ENCODE results near the gene LRP10.
"Not testable (repeated sequence)": the region's sequence is repeated elsewhere in the genome, so short reads cannot be mapped to it uniquely, and the experiment has no call there.

LRP10 gene

DNA sequence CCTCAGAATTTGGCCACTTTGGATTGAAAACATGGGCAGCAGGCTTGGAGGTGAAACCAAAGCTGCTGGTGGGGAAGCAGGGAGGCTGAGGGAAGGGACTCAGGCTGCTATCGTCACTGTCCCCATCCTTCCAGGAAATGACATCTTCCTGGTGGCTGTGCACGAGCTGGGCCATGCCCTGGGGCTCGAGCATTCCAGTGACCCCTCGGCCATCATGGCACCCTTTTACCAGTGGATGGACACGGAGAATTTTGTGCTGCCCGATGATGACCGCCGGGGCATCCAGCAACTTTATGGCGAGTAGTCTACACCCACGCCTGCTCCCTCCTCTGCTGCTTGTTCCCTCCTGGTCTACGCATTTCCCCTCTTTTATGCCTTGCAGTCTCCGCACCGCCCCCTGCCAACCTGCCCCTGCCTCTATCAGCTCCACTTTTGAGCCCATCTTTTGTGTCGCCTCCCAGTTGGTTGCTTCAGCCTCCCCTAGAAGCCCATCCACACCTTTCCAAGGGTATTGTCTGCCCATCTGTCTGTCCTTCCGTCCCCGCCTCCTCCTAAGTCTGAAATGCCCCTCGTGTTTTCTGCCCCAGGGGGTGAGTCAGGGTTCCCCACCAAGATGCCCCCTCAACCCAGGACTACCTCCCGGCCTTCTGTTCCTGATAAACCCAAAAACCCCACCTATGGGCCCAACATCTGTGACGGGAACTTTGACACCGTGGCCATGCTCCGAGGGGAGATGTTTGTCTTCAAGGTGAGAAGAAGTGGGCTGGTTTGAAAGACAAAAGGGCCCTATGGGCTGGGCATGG, 28.2 kb upstream of the LRP10 start:
- DNase-seq (ENCODE audit: low read depth, low spot score) = no peak

DNA sequence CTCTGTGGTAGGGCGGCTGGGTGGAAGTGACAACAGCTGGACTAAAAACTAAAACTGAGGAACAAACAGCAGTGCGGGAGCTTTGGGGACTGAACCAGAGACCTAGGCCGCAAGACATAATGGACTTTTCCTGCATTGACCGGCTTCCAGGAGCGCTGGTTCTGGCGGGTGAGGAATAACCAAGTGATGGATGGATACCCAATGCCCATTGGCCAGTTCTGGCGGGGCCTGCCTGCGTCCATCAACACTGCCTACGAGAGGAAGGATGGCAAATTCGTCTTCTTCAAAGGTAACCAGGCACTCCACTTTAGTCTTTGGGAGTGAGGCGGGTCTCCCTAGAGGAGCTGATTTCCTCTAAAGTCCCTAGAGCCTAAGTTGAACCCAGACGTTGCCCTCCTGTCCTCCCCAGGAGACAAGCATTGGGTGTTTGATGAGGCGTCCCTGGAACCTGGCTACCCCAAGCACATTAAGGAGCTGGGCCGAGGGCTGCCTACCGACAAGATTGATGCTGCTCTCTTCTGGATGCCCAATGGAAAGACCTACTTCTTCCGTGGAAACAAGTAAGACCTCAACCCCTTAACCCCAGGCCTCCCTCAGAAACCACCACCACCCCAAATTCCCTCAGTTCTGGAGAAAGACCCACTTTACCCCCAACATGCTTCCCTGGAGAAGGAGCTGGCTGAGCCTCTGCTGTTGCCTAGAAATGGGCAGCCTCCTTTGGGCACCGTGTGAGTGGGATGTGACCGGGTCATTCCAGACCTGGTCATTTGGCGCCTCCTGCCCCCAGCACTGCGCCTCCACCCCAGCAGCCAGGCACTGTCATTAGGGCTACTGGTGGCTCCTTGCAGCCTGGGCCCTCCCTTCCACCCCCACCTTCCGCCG, 27.1 kb upstream of the LRP10 start:
- DNase-seq (ENCODE audit: low read depth, low spot score) = no peak

DNA sequence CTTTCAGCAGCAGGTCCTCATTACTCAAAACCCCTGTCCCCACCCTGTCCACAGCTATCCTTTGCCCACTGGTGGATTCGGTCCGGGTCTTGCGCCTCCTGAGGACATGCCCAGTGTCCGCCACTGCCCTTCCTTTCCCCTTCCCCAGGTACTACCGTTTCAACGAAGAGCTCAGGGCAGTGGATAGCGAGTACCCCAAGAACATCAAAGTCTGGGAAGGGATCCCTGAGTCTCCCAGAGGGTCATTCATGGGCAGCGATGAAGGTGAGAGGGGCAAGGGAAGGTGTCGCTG, 26.5 kb upstream of the LRP10 start:
- no peak for DNase-seq (ENCODE audit: low read depth, low spot score)

DNA sequence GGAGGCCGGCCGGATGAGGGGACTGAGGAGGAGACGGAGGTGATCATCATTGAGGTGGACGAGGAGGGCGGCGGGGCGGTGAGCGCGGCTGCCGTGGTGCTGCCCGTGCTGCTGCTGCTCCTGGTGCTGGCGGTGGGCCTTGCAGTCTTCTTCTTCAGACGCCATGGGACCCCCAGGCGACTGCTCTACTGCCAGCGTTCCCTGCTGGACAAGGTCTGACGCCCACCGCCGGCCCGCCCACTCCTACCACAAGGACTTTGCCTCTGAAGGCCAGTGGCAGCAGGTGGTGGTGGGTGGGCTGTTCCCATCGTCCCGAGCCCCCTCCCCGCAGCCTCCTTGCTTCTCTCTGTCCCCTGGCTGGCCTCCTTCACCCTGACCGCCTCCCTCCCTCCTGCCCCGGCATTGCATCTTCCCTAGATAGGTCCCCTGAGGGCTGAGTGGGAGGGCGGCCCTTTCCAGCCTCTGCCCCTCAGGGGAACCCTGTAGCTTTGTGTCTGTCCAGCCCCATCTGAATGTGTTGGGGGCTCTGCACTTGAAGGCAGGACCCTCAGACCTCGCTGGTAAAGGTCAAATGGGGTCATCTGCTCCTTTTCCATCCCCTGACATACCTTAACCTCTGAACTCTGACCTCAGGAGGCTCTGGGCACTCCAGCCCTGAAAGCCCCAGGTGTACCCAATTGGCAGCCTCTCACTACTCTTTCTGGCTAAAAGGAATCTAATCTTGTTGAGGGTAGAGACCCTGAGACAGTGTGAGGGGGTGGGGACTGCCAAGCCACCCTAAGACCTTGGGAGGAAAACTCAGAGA, 25.5 kb upstream of the LRP10 start:
- DNase-seq (ENCODE audit: low read depth, low spot score) = no peak

DNA sequence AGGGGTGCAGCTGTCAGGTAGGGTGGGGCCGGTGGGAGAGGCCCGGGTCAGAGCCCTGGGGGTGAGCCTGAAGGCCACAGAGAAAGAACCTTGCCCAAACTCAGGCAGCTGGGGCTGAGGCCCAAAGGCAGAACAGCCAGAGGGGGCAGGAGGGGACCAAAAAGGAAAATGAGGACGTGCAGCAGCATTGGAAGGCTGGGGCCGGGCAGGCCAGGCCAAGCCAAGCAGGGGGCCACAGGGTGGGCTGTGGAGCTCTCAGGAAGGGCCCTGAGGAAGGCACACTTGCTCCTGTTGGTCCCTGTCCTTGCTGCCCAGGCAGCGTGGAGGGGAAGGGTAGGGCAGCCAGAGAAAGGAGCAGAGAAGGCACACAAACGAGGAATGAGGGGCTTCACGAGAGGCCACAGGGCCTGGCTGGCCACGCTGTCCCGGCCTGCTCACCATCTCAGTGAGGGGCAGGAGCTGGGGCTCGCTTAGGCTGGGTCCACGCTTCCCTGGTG, 24.7 kb upstream of the LRP10 start:
- DNase-seq (ENCODE audit: low read depth, low spot score) = no peak

DNA sequence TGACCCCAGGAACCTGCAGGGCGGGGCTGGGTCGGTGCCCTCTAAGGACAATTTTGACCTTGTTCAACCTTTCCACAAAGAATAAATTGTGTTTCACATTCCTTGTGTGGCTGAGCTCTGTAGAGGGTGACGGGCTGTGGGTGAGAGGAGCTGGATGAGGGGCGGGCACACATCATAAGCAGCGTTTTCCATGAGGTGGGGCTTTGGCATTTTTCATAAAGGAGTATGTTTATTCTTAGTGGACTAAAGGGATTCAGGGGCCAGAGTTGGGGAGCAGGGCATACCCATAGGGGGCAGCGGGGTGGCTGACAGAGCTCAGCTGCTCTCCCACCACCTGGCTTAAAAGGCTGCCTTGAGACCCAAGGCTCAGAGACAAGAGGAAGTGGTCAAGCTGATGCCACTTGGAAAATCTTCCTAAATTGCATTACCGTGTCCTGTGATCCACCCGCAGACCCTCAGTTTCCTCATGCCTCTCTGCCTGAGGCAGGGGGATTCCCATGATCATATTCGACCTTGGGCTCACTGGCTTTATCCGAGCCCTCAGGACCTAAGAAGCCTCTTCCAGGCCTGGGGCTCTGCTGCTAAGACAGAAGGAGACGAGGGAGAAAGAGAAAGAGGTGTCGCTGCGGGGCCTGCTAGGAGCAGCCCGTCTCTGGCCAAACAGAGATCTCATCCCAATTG, 23.7 kb upstream of the LRP10 start:
- peak; percentile 37 for DNase-seq (ENCODE audit: low read depth, low spot score)

DNA sequence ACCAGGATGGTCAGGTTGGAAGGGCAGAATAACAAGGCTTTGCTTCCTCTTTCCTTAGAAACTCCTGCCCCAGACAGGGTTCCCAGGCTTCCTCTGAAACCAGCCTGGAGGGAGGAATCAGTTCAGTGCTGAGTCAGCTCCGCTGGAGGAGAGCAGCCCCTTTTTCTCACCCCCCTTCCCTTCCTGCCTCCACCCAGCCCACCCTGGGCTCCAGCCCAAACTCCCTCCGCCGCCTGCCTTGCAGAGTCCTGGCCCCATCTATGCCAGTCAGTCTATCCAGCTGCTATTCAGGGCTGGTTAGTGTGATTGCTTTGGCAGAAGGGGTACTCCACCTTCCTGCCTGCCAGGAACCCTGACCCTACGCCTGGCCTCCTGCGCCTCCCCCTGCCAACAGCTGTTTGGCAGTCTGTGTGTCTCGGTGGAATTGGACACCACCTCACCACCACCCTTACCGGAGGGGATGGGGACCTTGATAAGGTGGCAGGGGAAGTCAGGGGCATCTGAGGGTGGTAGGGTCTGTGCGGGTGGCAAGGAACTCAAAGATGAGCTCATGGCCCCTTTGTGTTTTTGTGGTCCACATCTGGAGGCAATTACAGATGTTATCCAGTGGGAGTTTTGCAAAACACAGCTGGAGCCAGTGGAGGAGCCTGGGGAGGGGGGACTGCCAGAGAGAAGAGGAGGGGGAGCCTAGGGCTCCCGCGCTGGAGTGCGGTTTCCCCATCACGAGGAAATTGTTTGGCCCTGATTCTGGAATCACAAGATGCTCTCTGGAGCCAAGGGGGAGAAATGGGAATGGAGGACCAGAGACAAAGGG, 23.0 kb upstream of the LRP10 start:
- DNase-seq (ENCODE audit: low read depth, low spot score) = peak; percentile 92

DNA sequence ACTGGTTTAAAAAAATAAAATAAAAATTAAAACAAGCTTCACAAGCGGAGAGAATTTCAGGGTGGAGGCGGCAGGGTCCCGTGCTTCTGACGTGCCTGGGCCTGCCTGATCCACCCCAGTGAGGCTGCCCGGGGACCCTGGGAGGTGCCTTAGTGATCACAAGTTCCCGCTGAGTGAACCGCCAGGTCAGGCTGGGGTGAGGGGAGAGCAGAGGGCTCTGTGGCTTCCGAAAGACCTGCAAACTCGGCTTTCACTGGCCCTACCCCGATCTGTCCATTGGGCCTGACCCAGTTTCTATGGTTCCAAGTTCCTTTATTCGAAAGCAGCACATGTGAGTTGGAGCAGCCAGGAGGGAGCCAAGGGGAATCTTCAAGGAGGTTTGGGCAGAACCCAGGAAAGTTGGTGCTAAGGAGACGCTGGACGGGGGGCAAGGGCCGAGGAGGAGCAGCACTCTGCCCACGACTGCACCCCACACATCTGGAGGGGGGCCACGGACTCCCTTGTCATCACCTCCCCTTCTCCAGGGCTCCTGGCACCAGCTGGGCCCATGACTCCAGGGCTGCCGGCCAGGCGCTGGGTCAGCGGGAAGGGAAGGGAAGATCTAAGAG, 22.2 kb upstream of the LRP10 start:
- DNase-seq (ENCODE audit: low read depth, low spot score) = peak; percentile 44

DNA sequence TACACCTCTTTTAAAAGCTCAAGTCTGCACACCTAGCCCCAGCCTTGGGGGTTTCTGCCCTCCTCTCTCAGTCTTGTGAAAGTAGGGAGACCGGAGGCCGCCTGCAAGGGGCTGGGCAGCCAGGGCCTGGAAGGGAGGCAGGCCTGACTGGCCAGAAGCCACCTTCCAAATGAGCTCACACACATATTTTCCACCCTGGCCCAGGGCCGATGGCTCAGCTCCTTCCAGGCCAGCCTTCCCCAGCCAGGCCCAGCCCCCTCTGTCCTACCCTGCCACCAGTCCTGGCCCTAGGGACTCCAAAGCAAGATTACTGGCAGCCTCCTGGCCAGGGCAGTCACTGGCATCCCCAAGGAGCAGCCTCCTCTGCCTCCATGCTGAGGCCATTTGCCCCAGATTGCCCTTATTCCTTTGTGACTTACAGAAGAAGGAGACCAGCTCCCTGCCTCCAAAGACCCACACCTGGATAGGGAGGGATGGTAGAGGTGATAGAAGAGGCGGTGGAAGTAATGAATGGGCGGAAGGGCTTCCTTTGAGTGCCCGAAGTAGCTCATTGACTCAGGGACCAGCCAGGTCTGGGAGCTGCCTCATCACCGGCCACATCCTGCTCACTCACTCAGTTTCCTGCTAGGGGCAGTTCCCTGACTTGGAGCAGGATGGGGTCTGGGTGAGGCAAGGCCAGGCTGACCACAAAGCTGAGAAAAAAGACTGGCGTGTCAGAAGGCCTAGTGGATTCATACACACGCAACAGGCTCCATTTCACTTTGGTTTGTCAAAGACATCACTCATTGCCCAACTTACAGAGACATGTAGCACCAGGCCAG, 20.4 kb upstream of the LRP10 start:
- DNase-seq (ENCODE audit: low read depth, low spot score) = peak; percentile 96

DNA sequence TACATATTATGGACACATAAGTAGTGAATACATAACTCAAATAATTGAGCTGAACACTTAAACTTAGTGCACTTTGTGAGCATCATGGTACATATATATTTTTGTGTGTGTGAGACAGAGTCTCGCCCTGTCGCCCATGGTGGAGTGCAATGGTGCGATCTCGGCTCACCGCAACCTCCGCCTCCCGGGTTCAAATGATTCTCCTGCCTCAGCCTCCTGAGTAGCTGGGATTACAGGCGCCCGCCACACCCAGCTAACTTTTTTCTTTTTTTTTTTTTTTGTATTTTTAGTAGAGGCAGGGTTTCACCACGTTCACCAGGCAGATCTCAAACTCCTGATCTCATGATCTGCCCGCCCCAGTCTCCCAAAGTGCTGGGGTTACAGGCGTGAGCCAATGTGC, 19.4 kb upstream of the LRP10 start:
- DNase-seq (ENCODE audit: low read depth, low spot score) = not testable (repeated sequence)

DNA sequence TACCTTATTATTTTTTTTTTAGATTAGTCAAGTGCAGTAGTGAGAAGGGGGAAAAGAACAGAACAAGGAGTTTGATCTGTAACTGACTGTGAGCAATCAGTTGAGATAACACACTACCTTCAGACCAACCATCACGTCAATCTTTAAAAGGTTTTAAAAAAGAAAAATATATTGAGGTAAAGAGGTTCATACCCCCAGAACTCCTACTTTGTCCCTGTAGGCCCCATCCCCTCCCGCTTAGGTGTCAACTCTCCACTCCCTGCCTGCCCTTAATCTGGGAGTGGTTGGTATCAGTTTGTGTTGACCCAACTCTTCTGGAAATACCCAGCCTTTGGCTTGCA, 19.0 kb upstream of the LRP10 start:
- DNase-seq (ENCODE audit: low read depth, low spot score) = no peak

DNA sequence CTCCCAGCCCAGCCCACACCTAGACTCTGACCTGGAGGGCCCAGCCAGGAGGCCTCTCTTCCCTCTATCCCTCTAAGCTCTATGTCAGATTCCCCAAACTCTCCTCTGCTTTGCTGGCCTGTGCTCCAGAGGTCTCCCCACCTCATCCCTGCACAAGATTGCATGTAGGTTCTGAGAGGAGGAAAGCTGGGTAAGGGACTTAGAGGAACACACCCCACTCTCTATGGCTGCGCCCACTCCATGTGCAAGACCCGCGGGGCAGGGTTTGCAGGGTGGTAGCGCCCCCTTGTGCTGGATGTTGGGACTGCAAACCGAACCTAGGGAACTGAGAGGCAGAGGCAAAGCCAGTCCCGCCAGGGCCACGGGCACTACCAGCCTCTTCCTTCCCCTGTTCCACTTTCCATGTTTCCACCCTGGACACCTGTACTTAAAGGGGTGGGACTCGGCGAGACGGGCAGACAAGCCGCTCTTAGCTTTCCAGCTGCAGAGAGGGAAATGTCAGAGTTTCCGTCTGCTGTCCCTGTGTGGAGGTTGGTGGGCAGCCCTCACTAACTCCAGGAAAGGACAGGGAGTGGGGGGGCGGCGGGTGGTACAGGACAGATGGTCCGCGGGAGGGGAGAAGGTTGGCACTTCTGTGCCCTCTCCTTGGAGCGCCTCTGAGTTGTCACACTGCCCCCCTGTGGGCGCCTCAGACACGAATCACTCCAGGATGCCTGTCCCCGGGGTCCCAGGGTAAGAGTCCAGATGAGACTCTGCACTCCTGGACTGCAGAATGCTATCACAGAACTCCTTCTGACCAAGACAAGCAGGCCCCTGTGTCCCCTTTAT, 18.4 kb upstream of the LRP10 start:
- DNase-seq (ENCODE audit: low read depth, low spot score) = peak; percentile 93

DNA sequence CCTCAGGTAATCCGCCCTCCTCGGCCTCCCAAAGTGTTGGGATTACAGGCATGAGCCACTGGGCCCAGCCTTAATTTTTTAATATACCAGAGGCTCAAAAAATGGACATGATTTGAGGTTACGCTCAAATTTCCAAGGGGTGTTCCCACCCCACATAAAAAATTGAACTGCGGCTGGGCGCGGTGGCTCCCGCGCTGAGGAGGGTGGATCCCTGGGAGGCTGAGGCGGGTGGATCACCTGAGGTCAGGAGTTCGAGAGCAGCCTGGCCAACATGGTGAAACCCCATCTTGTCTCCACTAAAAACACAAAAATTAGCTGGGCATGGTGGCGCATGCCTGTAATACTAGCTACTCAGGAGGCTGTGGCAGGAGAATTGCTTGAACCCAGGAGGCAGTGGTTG, 17.2 kb upstream of the LRP10 start:
- DNase-seq (ENCODE audit: low read depth, low spot score) = not testable (repeated sequence)

DNA sequence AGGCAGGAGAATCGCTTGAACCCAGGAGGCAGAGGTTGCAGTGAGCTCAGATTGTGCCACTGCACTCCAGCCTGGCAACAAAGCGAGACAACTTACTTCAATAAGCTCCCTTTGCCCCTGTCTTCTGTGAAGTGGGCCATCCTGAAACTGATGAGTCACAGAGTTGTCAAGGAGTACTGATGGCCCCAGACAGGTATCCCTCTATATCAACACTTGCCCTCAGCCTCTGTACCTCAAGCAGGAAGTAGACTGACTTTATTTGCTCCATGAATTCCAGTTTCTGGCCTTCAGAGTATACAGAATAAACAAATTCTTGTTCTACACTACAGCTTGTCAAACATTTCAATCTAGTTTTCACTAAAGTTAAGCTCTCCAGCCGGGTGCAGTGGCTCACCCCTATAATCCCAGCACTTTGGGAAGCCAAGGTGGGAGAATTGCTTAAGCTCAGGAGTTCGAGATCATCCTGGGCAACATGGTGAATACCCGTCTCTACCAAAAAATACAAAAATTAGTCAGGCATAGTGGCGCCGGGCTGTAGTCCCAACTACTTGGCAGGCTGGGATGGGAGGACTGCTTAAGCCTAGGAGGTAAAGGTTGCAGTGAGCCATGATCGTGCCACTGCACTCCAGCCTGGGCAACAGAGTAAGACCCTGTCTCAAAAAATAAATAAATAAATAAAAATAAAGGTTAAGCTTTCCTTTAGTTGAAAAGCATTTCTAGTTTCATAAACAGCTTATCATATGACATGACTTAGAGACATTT, 16.4 kb upstream of the LRP10 start:
- no peak for DNase-seq (ENCODE audit: low read depth, low spot score)

DNA sequence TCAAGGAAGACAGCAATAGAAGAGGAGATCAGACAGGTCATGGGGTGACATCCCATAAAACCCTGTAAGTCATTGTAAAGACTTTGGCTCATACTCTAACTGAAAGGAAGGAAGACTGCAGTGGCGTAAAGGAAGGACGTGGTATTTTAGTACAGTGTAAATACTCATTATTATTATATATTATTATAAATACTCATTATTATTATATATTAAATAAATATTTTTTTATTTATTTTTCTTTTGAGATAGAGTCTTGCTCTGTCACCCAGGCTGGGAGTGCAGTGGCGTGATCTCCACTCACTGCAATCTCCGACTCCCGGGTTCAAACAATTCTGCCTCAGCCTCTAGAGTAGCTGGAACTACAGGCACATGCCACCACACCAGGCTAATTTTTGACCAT, 15.1 kb upstream of the LRP10 start:
- no peak for DNase-seq (ENCODE audit: low read depth, low spot score)

DNA sequence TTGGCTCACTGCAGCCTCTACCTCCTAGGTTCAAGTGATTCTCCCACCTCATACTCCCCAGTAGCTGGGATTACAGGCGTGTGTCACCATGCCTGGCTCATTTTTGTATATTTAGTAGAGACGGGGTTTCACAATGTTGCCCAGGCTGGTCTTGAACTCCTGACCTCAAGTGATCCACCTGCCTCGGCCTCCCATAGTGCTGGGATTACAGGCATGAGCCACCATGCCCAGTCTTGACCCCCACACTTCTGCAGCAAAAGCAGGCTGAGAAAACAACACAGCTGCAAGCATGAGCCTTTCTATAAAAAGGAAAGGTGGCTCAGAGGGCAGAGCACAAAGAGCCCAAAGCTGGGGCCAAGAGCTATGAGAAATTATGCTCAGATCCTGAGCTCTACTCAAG, 11.2 kb upstream of the LRP10 start:
- DNase-seq (ENCODE audit: low read depth, low spot score) = not testable (repeated sequence)

DNA sequence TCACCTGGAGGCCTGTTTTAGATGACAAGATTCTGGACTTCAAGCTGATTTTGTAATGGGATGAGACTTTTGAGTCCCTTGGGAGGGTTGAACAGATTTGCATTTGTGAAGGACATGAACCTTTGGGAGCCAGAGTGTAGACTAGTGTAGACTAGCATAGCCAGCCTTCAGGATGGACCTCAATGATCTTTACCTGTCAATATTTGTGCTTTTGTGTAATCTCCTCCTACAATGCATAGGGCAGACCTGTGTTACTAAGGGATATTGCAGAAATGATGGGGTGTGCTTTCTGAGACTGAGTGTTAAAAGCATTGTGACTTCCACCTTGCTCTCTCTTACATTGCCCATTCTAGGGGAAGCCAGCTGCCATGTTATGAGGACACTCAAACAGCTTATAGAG, 9.9 kb upstream of the LRP10 start:
- no peak for DNase-seq (ENCODE audit: low read depth, low spot score)

DNA sequence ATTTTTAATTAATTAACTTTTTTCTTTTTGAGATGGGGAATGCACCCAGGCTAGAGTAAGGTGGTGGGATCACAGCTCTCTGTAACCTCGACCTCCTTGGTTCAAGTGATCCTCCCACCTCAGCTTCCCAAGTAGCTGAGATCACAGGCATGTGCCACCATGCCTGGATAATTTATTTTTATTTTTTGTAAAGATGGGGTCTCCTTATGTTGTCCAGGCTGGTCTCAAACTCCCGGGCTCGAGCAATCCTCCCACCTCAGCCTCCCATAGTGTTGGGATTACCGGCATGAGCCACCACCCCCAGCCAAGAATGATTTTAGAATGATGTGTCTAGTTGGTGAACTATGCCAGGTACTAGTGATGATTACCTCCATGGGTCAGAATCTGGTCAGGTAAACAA, 6.6 kb upstream of the LRP10 start:
- no peak for DNase-seq (ENCODE audit: low read depth, low spot score)
